Thoracic aorta (tissue), 2 donors: Measurements from ENCODE around the gene CYB5D1. TPM values are rescaled to one million over a fixed set of nuclear protein-coding genes. Genes with fewer than 3 reads are reported as not detected.

Experiments used
- ATAC-seq: fragments of 150-250 bp; one replicate; pipeline ENCODE4 v1.8.0; 2017; ENCODE audit warnings: low read depth; ENCODE audit not compliant: insufficient number of reproducible peaks, low FRiP score
- DNase-seq: peaks from one replicate; pipeline ENCODE4 v3.0.0-alpha.2; 2020; ENCODE audit warnings: low spot score
- H3K27ac ChIP-seq, 2 donors: fragments of 200-600 bp; sonication (generic); 1 replicate in 1 of 2; 2 replicates in 1 of 2; pipeline ENCODE4 v1.5.1; 2016; ENCODE audit warnings: mild to moderate bottlenecking in 2 of 2, moderate library complexity in 2 of 2
- H3K27me3 ChIP-seq: fragments of 200-600 bp; sonication (generic); replicated peaks from 2 replicates; pipeline ENCODE4 v1.6.0; 2016; ENCODE audit warnings: mild to moderate bottlenecking; ENCODE audit not compliant: insufficient read depth
- H3K36me3 ChIP-seq: fragments of 200-600 bp; sonication (generic); one replicate; pipeline ENCODE4 v1.5.1; 2016
- H3K4me1 ChIP-seq, 2 donors: fragments of 200-600 bp; sonication (generic); 1 replicate in 1 of 2; 2 replicates in 1 of 2; pipeline versions ENCODE4 v1.5.1 to v1.6.0; 2016; ENCODE audit warnings: low read depth in 2 of 2, mild to moderate bottlenecking in 1 of 2; ENCODE audit not compliant: control insufficient read depth in 1 of 2
- H3K4me3 ChIP-seq: fragments of 200-600 bp; sonication (generic); 2 replicates; pipeline ENCODE4 v1.5.1; 2016; ENCODE audit warnings: mild to moderate bottlenecking
- H3K9me3 ChIP-seq: fragments of 200-600 bp; sonication (generic); 2 replicates; pipeline ENCODE4 v1.5.1; 2016
- total RNA-seq, 2 donors: library from RNA; depleted of rRNA; stranded (reverse); fragments of >200 nt; gene quantifications; one replicate each; pipeline versions ENCODE4 v1.1.0 to v1.2.3, GENCODE V29; 2016
- TF ChIP-seq, protein P1 (sequence below): fragments of 200-600 bp; sonication (generic); IDR thresholded peaks from one replicate; pipeline ENCODE4 v1.5.1; 2019; ENCODE audit warnings: antibody characterized with exemption

The CYB5D1 gene
- total RNA-seq, 2 donors from 2014 or later, result 3.8 to 8.9 TPM

DNA sequence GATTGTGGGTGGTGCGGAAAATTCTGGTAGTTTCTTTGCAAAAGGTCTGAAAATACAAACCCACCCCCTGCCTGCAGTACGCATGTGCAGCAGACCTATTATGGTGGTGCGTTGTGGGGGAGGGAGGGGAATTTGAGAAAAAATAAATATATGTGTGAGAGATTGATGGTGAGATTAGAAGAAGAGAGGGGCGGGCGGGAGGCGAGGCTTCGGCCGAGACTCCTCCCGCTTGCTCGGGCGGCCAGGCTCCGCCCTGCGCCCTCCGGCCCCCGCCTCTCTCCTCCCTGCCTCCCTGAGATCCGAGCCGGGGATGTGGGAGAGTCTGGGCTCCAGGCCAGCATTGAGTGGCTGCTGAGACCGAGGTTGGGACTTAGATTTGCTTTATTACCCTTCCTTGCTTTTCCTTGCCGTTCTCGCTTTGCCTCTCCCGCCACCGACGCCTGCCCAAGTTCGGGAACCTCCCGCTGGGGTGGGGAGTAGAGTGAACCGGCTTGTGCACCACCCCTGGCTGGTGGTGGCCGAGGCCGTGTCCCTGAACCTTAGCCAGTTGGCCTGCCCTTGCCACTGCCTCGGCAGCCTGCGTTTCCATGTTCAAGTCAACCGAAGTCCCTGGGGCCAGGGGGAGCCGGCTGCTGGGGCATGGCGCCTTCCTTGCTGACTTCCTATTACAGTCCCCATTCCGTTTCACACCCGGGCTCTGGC, 29.8 kb downstream of the CYB5D1 start:
- ATAC-seq, result peak; percentile 58
- peaks cover 15% of the 10 kb centered on the region for H3K36me3 ChIP-seq
- H3K4me1 ChIP-seq, result peaks cover 28 to 51% of the 10 kb centered on the region in 2 donors
- peak overlapping the region; percentile 80 to 91 for H3K27ac ChIP-seq
- peak overlapping the region; percentile 94 for H3K4me3 ChIP-seq
- no peaks in the 10 kb centered on the region for H3K9me3 ChIP-seq
- no peaks in the 10 kb centered on the region for H3K27me3 ChIP-seq
- DNase-seq, result peak; percentile 82
- TF ChIP-seq, protein P1, sequence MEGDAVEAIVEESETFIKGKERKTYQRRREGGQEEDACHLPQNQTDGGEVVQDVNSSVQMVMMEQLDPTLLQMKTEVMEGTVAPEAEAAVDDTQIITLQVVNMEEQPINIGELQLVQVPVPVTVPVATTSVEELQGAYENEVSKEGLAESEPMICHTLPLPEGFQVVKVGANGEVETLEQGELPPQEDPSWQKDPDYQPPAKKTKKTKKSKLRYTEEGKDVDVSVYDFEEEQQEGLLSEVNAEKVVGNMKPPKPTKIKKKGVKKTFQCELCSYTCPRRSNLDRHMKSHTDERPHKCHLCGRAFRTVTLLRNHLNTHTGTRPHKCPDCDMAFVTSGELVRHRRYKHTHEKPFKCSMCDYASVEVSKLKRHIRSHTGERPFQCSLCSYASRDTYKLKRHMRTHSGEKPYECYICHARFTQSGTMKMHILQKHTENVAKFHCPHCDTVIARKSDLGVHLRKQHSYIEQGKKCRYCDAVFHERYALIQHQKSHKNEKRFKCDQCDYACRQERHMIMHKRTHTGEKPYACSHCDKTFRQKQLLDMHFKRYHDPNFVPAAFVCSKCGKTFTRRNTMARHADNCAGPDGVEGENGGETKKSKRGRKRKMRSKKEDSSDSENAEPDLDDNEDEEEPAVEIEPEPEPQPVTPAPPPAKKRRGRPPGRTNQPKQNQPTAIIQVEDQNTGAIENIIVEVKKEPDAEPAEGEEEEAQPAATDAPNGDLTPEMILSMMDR, result no peak

DNA sequence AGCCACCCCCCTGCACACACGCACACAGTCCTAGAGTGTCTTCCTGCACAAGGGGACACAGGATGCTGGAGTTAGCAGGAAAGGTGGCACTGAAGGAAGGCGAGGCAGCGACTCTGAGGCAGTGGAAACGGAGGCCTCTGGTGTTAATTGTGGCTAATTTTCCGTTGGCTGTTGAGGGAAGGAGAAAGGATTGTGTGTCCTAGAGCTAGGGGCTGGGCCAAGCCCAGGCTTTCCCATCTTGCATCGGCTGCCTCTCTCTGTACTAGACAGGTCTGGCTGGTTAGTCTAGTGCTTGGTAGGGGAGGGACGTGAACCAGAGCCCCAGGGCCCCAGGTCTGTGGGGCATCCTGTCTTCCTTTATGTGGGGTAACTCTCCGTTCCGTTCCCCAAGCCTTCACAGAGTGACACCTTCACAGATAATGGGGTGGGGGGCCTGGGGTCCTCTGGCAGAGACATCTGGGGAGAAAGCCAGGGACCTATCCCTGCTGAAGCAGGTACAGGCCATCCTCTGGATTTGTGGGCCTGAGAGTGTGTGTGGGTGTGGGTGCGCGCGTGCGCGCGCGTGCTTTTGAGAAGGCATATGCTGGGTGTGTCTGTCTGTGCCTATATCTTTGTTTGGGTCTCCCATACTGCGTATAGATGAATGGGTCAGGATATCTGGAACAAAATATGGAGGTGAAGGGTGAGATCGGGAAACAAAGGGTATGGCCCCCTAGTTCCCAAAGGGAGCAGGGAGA, 30.5 kb downstream of the CYB5D1 start, which contains the start of gene CHD3:
Gene CHD3 (plus strand): TSS at position 606 of the 737 bp plus-strand sequence. CDS start 212 bp downstream, outside the sequence.
- TF ChIP-seq, protein P1, result no peak
- no peaks in the 10 kb centered on the region for H3K27me3 ChIP-seq
- ATAC-seq, result no peak
- peaks cover 28 to 44% of the 10 kb centered on the region in 2 donors for H3K4me1 ChIP-seq
- DNase-seq, result no peak
- peaks cover 15% of the 10 kb centered on the region for H3K36me3 ChIP-seq
- peak within 1 kb of the TSS; percentile 94 for H3K4me3 ChIP-seq
- no peaks in the 10 kb centered on the region for H3K9me3 ChIP-seq
- H3K27ac ChIP-seq, result peak within 1 kb of the TSS; percentile 80 to 91

DNA sequence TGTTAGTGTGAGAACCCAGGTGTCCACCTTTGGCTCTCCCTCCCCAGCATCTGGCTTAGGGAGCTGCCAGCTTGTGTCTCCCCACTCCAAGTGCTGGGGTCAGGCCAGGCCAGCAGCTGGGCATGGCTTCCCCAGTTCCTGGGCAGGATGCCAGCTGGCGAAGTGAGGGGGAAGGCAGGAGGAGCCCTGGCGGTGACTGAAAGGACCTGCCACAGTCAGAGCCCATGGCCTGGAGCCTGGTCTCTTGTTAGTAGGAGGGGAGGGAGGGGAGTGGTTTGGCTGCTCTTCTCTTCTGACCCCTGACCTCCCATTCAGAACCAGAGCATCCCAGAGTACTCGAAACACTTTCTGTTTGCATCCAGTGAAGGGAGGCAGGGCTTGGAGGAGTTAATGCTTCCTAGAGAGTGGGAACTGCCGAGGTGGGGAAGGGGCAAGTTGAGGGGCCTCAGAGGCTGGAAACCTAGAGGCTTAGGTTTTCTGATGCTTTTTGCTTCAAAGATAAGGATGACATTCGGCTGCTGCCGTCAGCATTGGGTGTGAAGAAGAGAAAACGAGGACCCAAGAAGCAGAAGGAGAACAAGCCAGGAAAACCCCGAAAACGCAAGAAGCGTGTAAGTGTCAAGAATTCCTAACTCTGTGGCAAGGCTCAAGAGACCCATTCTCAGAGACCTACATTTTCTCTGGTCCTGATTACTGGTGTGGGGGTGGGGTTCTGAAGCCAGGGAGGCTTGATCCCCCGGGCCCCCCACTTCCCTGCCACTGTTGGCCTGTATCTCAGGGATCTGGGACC, 31.6 kb downstream of the CYB5D1 start:
- TF ChIP-seq, protein P1, result peak; percentile 67
- H3K36me3 ChIP-seq, result peaks cover 24% of the 10 kb centered on the region
- no peaks in the 10 kb centered on the region for H3K9me3 ChIP-seq
- peak; percentile 37 for ATAC-seq
- peak; percentile 94 for DNase-seq
- peaks cover 25 to 36% of the 10 kb centered on the region in 2 donors for H3K4me1 ChIP-seq
- H3K27ac ChIP-seq, result peak overlapping the region; percentile 80 to 91
- H3K27me3 ChIP-seq, result no peaks in the 10 kb centered on the region
- peak overlapping the region; percentile 16 for H3K4me3 ChIP-seq

DNA sequence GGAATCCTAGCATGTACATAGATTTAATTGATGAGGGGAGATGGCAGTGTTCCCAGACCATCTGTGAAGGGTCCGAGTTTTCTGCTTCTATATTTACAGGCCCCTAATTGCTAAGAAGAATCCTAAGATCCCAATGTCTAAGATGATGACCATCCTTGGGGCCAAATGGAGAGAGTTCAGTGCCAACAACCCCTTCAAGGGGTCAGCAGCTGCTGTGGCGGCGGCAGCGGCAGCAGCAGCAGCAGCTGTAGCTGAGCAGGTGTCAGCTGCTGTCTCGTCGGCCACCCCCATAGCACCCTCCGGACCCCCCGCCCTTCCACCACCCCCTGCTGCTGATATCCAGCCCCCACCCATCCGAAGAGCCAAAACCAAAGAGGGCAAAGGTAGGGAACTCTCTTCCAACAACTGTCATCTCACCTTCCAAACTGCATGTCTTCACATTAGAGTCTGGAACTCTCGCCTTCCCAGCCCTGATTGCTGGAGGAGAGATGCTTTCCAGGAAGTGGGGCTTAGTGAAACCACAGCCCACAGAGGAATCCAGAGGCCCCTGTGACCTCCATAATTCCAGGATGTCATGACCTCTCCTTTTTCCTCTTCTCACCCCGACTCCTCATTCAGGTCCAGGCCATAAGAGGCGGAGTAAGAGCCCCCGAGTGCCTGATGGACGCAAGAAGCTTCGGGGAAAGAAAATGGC, 35.5 kb downstream of the CYB5D1 start:
- ATAC-seq (no peak), DNase-seq (no peak)
- no peaks in the 10 kb centered on the region for H3K27me3 ChIP-seq
- no peak overlapping the region for H3K27ac ChIP-seq
- no peaks in the 10 kb centered on the region for H3K9me3 ChIP-seq
- H3K4me3 ChIP-seq, result no peak overlapping the region
- peaks cover 11 to 18% of the 10 kb centered on the region in 2 donors for H3K4me1 ChIP-seq
- TF ChIP-seq, protein P1, result no peak
- peaks cover 49% of the 10 kb centered on the region for H3K36me3 ChIP-seq
